Right renal cortex interstitium (tissue), 3 donors: Measurements from ENCODE around the gene TRAPPC3L. TPM values are rescaled to one million over a fixed set of nuclear protein-coding genes. Genes with fewer than 3 reads are reported as not detected.

Experiments
- DNase-seq, 3 donors: peaks; one replicate each; pipeline ENCODE4 v3.0.0-alpha.2; 2013; ENCODE audit warnings: low read depth in 3 of 3, low spot score in 2 of 3
- polyA plus RNA-seq, 3 donors: library from polyadenylated mRNA; unstranded; fragments of 120-200 nt; gene quantifications; one replicate each; pipeline ENCODE4 v1.2.1, GENCODE V29; 2013; ENCODE audit not compliant: insufficient read length in 3 of 3

Gene TRAPPC3L
- polyA plus RNA-seq, 3 donors, result 0.36 to 0.50 (median 0.37) TPM

- DNase-seq, result no peak
Measured at GRCh38 chr6:116468293-116468692, 77.2 kb downstream of the TRAPPC3L start.

- no peak for DNase-seq
Measured at GRCh38 chr6:116467514-116467913, 78.0 kb downstream of the TRAPPC3L start.

GRCh38 chr6:116467096-116467495 lies 78.4 kb downstream of the TRAPPC3L start:
- no peak for DNase-seq

- DNase-seq, result no peak
Measured at GRCh38 chr6:116465246-116465645, 80.2 kb downstream of the TRAPPC3L start.

GRCh38 chr6:116463301-116463700 lies 82.2 kb downstream of the TRAPPC3L start:
- DNase-seq, result no peak

- DNase-seq, result peak in 2 of 3 donors; percentile 37 to 50
Measured at GRCh38 chr6:116461932-116462885, 83.3 kb downstream of the TRAPPC3L start.

GRCh38 chr6:116461331-116461931 lies 84.1 kb downstream of the TRAPPC3L start, which contains the start of gene CALHM6:
Gene CALHM6 (plus strand): TSS chr6:116461375. CDS start chr6:116461930, 555 bp downstream.
- DNase-seq, result no peak

GRCh38 chr6:116459927-116460326 lies 85.6 kb downstream of the TRAPPC3L start:
- DNase-seq, result no peak

- DNase-seq, result no peak
Measured at GRCh38 chr6:116458264-116458663, 87.2 kb downstream of the TRAPPC3L start.

GRCh38 chr6:116456927-116457326 lies 88.6 kb downstream of the TRAPPC3L start:
- DNase-seq, result no peak

GRCh38 chr6:116456106-116456505 lies 89.4 kb downstream of the TRAPPC3L start:
- DNase-seq, result no peak

- no peak for DNase-seq
Measured at GRCh38 chr6:116452531-116452930, 93.0 kb downstream of the TRAPPC3L start.

GRCh38 chr6:116451916-116452315 lies 93.6 kb downstream of the TRAPPC3L start:
- DNase-seq, result no peak

- no peak for DNase-seq
Measured at GRCh38 chr6:116450769-116451740, 94.4 kb downstream of the TRAPPC3L start.

- DNase-seq, result no peak
Measured at GRCh38 chr6:116450185-116450710, 95.2 kb downstream of the TRAPPC3L start.

GRCh38 chr6:116449565-116449964 lies 95.9 kb downstream of the TRAPPC3L start:
- no peak for DNase-seq

GRCh38 chr6:116447496-116448011 lies 97.9 kb downstream of the TRAPPC3L start:
- no peak for DNase-seq

- DNase-seq, result no peak
Measured at GRCh38 chr6:116447052-116447451, 98.4 kb downstream of the TRAPPC3L start.

GRCh38 chr6:116446399-116446798 lies 99.1 kb downstream of the TRAPPC3L start:
- no peak for DNase-seq

GRCh38 chr6:116445102-116445501 lies 100.4 kb downstream of the TRAPPC3L start:
- DNase-seq, result no peak
